ENCODE data around the gene MAN1A2. TPM values are rescaled to one million over a fixed set of nuclear protein-coding genes. Genes with fewer than 3 reads are reported as not detected.

Gene MAN1A2
- total and polyA plus RNA-seq, 2 experiments from 2014 or later: 24.7 to 45.0 TPM

DNA sequence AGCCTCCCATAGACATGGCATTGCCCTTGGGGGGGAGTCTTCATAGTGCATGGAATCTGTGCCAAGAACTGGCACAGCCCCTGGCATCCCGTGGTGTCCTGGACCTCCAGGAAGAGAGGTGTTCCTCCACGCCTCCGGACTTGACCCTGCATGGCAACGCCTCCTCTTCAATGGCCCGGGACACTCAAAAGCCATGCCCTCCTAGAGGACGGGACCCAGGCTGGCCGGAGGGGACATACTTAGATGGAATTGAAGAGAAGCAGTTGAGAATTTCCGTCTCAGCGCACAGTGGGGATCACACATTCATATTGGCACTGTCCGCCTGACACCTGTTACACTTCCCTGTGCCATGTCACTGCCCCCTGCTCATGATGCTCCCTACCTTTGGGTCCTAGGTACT, 200.2 kb downstream of the MAN1A2 start:
- Histone ChIP-seq H3K9me3 (ENCODE audit: low read depth) (no peaks in the 10 kb centered on the region), H4K20me1 (ENCODE audit: insufficient read depth, poor library complexity, severe bottlenecking) (no peaks in the 10 kb centered on the region), H3K79me2 (no peaks in the 10 kb centered on the region), H3K9me2 (replicated peaks; ENCODE audit: insufficient read depth) (no peaks in the 10 kb centered on the region), H3K27ac (no peak overlapping the region), H3K27me3 (no peaks in the 10 kb centered on the region), H3K4me1 (ENCODE audit: insufficient read depth) (peaks cover 14% of the 10 kb centered on the region), H3K36me3 (replicated peaks; ENCODE audit: insufficient read depth, low read depth) (no peaks in the 10 kb centered on the region), H2AFZ (no peak overlapping the region), H3K4me3 (no peak overlapping the region), H3K4me2 (no peak overlapping the region)
- DNase-seq (ENCODE audit: low spot score): no peak
- 98% methylated on average over 10 of the region's 10 CpGs for WGBS (ENCODE audit: low lambda C conversion rate, missing lambda C conversion rate)
- no peak for TF ChIP-seq CTCF (IDR thresholded peaks at IDR 0.05; ENCODE audit: poor library complexity)
- no peak for TF ChIP-seq EZH2phosphoT487 (IDR thresholded peaks at IDR 0.05; ENCODE audit: low read depth, severe bottlenecking, unreplicated experiment)
- no peak for TF ChIP-seq EZH2 (IDR thresholded peaks at IDR 0.05; ENCODE audit: borderline replicate concordance)

DNA sequence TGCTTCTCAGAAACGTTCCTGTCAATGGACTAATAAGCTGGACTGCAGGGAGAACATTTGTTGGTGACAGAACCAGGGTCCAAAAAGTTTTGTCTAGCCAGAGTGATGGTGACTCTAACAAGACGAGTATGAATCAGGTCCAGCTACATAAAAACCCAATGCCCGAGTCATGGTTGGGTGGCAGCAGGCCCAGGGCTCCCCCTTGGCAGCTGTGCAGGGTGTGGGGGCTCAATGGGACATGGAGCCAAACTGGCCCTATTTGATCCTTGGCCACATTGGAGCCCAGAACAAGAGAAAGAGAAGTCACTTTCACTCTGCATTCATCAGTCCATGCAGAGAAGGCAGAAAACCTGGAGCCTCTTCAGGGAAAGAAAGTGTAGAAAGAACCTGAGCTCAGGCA, 200.7 kb downstream of the MAN1A2 start:
- DNase-seq (ENCODE audit: low spot score): no peak
- Histone ChIP-seq H3K27ac (no peak overlapping the region), H2AFZ (no peak overlapping the region), H4K20me1 (ENCODE audit: insufficient read depth, poor library complexity, severe bottlenecking) (no peaks in the 10 kb centered on the region), H3K4me2 (no peak overlapping the region), H3K9me2 (replicated peaks; ENCODE audit: insufficient read depth) (no peaks in the 10 kb centered on the region), H3K27me3 (no peaks in the 10 kb centered on the region), H3K4me1 (ENCODE audit: insufficient read depth) (peaks cover 11% of the 10 kb centered on the region), H3K79me2 (no peaks in the 10 kb centered on the region), H3K9me3 (ENCODE audit: low read depth) (no peaks in the 10 kb centered on the region), H3K36me3 (replicated peaks; ENCODE audit: insufficient read depth, low read depth) (no peaks in the 10 kb centered on the region), H3K4me3 (no peak overlapping the region)
- WGBS (ENCODE audit: low lambda C conversion rate, missing lambda C conversion rate): 83% methylated on average over 3 of the region's 3 CpGs
- TF ChIP-seq EZH2phosphoT487 (IDR thresholded peaks at IDR 0.05; ENCODE audit: low read depth, severe bottlenecking, unreplicated experiment) (no peak), EZH2 (IDR thresholded peaks at IDR 0.05; ENCODE audit: borderline replicate concordance) (no peak), CTCF (IDR thresholded peaks at IDR 0.05; ENCODE audit: poor library complexity) (no peak)

- TF ChIP-seq EZH2 (IDR thresholded peaks at IDR 0.05; ENCODE audit: borderline replicate concordance) (no peak), CTCF (IDR thresholded peaks at IDR 0.05; ENCODE audit: poor library complexity) (no peak), EZH2phosphoT487 (IDR thresholded peaks at IDR 0.05; ENCODE audit: low read depth, severe bottlenecking, unreplicated experiment) (no peak)
- no peaks in the 10 kb centered on the region for H3K9me3 ChIP-seq (ENCODE audit: low read depth)
- H3K27me3 ChIP-seq: no peaks in the 10 kb centered on the region
- no peak overlapping the region for H2AFZ ChIP-seq
- no peaks in the 10 kb centered on the region for H3K9me2 ChIP-seq (replicated peaks; ENCODE audit: insufficient read depth)
- no peaks in the 10 kb centered on the region for H3K36me3 ChIP-seq (replicated peaks; ENCODE audit: insufficient read depth, low read depth)
- H4K20me1 ChIP-seq (ENCODE audit: insufficient read depth, poor library complexity, severe bottlenecking): no peaks in the 10 kb centered on the region
- no peak overlapping the region for H3K4me3 ChIP-seq
- no peak overlapping the region for H3K27ac ChIP-seq
- WGBS (ENCODE audit: low lambda C conversion rate, missing lambda C conversion rate): 92% methylated on average over 6 of the region's 6 CpGs
- no peaks in the 10 kb centered on the region for H3K79me2 ChIP-seq
- peaks cover 6% of the 10 kb centered on the region for H3K4me1 ChIP-seq (ENCODE audit: insufficient read depth)
- H3K4me2 ChIP-seq: no peak overlapping the region
- DNase-seq (ENCODE audit: low spot score): no peak
Observed at GRCh38 chr1:117568999-117569398, 201.8 kb downstream of the MAN1A2 start.

GRCh38 chr1:117569856-117570255, 202.6 kb downstream of the MAN1A2 start:
- Histone ChIP-seq H3K4me3 (no peak overlapping the region), H3K27ac (no peak overlapping the region), H3K4me2 (no peak overlapping the region), H4K20me1 (ENCODE audit: insufficient read depth, poor library complexity, severe bottlenecking) (no peaks in the 10 kb centered on the region), H3K36me3 (replicated peaks; ENCODE audit: insufficient read depth, low read depth) (no peaks in the 10 kb centered on the region), H3K9me3 (ENCODE audit: low read depth) (no peaks in the 10 kb centered on the region), H3K4me1 (ENCODE audit: insufficient read depth) (peaks cover 6% of the 10 kb centered on the region), H3K79me2 (no peaks in the 10 kb centered on the region), H3K9me2 (replicated peaks; ENCODE audit: insufficient read depth) (no peaks in the 10 kb centered on the region), H3K27me3 (no peaks in the 10 kb centered on the region), H2AFZ (no peak overlapping the region)
- no peak for TF ChIP-seq CTCF (IDR thresholded peaks at IDR 0.05; ENCODE audit: poor library complexity)
- no peak for TF ChIP-seq EZH2phosphoT487 (IDR thresholded peaks at IDR 0.05; ENCODE audit: low read depth, severe bottlenecking, unreplicated experiment)
- no peak for TF ChIP-seq EZH2 (IDR thresholded peaks at IDR 0.05; ENCODE audit: borderline replicate concordance)
- no peak for DNase-seq (ENCODE audit: low spot score)
- 71% methylated on average over 3 of the region's 3 CpGs for WGBS (ENCODE audit: low lambda C conversion rate, missing lambda C conversion rate)

Measured in hepatocyte (in vitro differentiated cells).